Cerebellar cortex (tissue), 1 donor: ENCODE results near the gene ZNF138.
"Not testable (repeated sequence)": the region's sequence is repeated elsewhere in the genome, so short reads cannot be mapped to it uniquely, and the experiment has no call there.

Source experiments
- DNase-seq: peaks from one replicate; pipeline ENCODE4 v3.0.0-alpha.2; 2015; ENCODE audit warnings: low spot score

The ZNF138 gene

GRCh38 chr7:64838691-64839090 lies 44.5 kb downstream of the ZNF138 start:
- DNase-seq = no peak

DNA sequence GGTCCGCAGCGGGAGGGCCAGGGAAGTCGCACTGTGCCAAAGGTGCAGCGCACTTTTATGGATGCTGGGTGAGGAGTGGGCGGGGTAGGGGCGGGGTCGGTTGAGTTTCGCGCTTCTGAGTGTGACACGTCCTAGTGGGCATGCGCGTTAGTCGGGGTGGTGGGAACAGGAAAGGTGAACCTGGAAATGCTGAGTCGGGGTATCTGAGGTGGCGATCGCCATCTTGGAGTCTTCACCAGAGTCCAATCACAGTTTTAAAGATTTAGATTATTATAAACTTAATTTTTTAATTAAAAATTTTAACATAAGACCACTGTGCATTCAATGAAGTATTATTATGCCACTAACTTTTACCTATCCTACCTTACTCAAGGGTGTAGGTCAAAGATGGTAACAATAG lies 45.7 kb downstream of the ZNF138 start:
- no peak for DNase-seq

DNA sequence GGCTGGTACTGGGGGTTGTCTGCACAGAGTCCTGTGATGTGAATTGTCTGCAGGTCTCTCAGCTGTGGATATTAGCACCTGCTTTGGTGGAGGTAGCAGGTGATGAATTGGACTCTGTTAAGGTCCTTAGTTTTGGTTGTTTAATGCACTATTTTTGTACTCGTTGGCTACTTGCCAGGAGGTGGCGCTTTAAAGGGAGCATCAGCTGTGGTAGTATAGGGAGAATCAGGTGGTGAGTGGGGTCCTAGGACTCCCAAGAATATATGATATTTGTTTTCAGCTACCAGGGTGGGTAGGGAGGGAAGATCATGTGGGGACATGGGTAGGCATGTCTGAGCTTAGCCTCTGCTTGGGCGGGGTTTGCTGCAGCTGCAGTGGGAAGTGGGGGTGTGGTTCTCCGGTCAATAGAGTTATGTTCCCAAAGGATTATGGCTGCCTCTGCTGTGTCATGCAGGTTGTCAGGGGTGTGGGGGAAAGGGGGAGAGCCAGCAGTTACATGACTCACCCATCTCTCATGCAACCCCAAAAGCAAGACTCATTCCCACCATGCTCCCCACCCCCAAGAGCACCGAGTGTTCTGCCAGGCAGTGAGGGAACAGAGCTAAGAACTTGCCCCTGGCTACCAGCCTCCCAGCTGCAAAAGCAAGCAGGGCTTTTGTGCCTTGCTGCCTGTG lies 55.2 kb downstream of the ZNF138 start:
- no peak for DNase-seq

DNA sequence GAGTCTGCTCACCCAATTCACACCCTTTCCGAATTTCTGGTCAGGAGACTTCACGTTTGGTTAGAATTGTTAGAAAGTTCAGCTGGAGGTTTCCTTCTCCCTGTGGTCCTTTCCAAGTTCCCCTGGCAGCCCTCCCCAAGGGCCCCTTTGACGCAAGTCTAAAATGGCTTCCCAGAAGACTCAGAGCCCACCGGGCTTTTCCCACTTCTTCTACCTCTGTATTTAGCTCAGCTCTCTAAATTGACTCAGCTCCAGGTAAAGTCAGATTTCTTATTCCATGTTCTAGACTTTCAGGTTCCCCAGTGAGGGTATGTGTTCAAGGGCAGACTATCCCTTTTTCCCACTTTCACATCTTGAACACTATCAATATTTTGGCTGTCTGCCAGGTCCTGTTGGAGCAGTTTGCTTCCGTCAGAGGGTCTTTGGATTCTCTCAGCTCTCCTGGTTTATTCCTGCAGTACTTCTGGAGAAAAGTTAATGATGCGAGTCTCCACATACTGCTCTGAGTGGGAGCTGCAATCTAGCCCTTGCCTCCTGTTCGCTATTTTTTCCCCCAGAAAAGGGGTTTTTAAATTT lies 55.8 kb downstream of the ZNF138 start:
- DNase-seq = no peak

- no peak for DNase-seq
Observed at GRCh38 chr7:64853679-64854078, 59.5 kb downstream of the ZNF138 start.

DNA sequence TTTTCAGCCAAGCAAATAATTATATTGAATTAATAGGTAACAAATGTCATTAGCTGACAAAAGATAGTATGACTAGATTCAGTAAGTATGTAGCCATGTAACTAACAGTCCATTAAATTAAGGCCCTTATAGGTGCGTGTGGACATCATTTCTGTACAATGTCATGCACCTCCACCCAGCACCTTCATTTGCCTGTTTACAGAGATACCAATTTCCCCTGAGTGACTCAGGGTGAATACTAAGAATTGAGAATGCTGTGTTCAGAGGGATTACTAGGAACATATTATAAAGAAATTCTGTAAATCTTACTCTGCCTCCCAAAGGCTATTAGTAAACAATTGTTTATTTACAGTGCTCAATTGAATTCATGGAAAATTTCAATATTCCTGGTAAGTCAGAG lies 60.7 kb downstream of the ZNF138 start:
- no peak for DNase-seq

DNA sequence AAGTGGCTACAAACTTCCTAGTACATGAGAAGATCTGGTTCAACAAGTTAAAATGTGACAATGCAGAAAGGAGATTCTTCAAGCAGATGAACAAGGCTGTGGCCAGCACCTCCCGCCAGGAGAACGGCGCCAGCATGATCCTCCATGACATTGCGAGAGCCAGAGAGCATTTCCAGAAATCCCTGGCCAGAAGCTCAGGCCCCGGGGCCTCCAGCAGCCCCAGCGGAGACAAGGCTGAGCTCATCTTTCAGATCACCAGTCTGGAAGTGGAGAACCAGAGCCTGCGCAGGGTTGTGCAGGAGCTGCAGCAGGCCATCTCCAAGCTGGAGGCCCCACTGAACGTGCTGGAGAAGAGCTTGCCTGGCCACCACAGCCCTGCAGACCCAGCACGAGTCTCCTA lies 68.8 kb downstream of the ZNF138 start:
- no peak for DNase-seq

DNA sequence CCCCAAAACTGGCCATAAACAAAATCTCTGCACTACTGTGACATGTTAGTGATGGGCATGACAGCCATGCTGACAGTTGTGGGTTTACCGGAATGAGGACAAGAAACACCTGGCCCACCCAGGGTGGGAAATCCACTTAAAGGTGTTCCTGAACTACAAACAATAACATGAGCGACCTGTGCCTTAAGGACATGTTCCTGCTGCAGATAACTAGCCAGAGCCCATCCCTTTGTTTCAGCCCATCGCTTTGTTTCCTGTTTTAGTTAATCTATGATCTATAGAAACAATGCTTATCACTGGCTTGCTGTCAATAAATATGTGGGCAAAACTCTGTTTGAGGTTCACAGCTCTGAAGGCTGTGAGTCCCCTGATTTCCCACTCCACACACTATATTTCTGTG lies 69.3 kb downstream of the ZNF138 start:
- not testable (repeated sequence) for DNase-seq

DNA sequence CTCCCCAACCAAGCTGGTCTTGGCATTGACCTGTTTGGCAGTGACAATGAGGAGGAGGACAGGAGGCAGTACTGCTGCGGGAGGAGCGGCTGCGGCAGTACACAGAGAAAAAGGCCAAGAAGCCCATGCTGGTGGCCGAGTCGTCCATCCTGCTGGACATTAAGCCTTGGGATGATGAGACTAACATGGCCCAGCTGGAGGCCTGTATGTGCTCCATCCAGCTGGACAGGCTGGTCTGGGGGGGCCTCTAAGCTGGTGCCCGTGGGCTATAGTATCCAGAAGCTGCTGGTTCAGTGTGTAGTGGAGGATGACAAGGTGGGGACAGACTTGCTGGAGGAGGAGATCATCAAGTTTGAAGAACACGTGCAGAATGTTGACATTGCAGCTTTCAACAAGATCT lies 69.7 kb downstream of the ZNF138 start:
- DNase-seq = no peak

GRCh38 chr7:64867863-64868440 lies 73.7 kb downstream of the ZNF138 start:
- no peak for DNase-seq

- DNase-seq = no peak
Observed at GRCh38 chr7:64868499-64868898, 74.3 kb downstream of the ZNF138 start.

DNA sequence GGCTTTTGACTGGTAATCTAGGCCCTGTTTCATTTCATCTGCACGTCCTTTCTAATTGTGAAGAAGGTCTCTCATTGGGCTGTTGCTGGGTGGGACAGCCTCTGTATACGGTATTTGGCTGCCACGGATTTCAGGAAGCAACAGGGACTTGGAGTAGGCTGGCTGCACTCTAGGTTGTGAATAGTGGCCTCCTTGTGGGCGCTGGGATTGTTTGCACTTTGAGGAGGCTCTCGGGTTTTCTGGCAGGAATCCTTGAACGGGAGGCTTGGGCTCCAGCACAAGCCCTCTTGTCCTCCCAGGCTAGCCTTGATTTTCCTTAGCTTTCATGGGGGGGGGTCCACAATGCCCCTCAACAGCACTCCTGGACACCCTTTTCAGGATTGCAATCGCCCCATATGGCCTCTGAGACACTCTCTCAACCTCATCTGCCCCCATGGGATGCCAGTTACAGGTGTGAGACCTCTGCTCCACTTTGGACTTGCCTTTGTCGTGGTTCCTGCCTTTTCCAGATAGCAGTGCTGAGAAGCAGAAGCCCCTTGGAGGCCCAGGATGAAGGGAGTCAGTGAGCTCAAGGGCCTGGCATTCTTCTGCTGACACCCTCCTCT lies 75.0 kb downstream of the ZNF138 start:
- no peak for DNase-seq

DNA sequence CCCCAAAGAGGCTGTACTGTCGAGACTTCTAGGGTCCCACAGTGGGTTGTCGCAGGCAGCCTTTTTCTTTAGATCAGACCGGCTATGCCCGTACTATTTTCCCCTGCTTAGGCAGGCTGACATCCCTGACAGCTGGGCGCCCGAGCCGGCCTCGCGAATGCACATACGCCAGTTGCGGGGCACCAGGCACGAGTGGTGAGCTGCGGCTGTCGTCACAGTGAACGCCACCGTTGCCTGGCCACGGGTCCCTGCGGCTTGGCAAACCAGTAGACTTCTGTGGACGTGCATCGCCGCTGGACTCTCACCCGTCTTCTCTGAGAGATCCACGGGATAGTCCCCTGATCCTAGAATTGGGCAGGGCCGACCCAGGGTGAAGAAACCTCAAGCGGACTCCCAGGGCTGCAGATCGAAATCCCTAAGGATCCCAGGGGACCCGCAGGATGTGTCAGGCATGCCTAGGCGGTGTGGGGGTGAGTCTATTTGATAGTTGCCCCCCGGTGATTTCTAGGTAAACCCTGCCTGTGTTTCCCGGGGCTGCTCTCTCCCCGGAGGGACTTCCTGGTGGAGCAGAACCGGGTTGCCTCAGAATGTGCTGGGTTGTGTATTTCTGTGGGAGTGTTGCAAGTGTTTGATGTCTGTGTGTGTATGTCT lies 75.8 kb downstream of the ZNF138 start:
- DNase-seq = no peak

- no peak for DNase-seq
Observed at GRCh38 chr7:64870656-64871055, 76.4 kb downstream of the ZNF138 start.

- DNase-seq = no peak
Observed at GRCh38 chr7:64871761-64872160, 77.5 kb downstream of the ZNF138 start.

- no peak for DNase-seq
Observed at GRCh38 chr7:64872351-64873154, 78.3 kb downstream of the ZNF138 start.

DNA sequence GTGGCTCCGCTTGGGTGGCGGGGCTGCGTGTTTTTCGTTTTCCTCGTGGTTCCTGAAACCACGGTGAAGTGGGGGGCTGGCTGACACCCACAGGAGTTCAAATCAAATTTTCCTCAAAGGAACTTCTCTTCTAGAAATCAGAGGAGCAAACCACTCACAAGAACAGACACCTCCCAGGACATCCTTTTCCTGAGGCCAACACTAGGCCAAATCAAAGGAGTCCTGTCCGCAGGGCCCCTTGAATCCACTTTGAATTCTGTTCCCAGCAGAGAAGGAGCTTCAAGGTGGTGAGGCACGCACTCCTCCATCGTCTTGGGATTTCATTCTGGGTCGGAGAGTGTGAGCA lies 78.9 kb downstream of the ZNF138 start:
- no peak for DNase-seq

DNA sequence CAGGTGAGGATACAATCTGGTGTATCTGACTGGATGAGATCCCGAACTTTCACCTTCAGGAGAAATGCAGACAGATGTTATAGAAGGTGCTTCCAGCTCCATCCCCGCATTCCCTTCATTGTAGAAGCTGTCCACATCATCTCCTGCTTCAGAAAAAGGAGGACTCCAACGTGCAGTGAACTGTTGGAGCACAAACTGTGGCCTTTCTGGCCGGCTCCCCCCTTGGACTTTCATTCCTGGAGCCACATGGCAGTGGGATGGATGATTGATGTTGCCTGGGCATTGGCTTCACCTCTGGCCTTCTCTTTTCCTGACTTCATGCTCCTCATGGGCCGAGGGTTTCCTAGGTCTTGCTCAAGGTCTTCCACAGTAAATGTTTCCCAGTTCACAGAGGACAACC lies 79.3 kb downstream of the ZNF138 start:
- no peak for DNase-seq

DNA sequence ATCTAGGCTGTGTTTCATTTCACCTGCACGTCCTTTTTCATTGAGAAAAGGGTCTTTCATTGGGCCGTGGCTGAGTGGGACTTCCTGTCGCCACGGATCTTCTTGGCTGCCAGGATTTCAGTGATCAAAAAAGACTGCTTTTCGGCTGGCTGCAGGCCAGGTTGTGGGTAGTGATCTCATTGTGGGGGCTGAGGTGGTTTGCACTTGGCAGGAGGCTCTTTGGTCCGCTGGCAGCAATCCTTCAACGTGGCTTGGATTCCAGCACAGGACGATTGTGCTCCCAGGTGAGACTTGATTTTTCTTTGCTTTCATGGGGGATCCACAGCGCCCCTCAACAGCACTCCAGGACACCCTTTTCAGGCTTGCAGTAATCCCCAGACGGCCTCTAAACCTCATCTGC lies 79.9 kb downstream of the ZNF138 start:
- no peak for DNase-seq

DNA sequence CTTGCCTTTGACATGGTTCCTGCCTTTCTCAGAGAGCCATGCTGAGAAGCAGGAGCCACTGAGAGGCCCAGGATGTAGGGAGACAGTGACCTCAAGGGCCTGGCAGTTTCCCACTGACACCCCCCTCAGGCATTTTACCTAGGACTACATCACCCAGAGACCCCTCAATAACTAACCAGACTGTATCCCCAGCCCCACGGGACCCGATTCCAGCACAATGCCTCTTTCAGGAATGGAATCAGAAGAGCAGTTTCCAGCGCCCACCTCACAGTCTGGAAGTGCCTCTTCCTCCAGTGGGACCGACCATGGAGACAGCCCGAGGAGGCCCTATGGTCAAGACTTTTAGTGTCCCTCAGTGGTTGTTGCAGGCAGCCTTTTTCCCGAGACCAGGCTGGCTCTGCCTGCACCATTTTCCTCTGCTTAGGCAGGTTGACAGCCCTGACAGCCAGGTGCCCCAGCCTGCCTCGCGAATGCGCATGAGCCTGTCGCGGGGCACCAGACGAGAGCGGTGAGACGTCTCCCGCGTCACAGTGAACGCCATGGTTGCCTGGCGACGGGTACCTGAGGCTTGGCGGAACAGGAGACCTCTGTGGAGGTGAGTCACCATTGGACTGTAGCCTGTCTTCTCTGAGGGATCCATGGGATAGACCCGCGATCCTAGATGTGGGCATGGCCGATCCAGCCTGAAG lies 80.5 kb downstream of the ZNF138 start:
- DNase-seq = no peak

GRCh38 chr7:64875258-64875657 lies 81.0 kb downstream of the ZNF138 start:
- DNase-seq = no peak
